ENCODE data around the gene POLR1H.

The POLR1H gene

DNA sequence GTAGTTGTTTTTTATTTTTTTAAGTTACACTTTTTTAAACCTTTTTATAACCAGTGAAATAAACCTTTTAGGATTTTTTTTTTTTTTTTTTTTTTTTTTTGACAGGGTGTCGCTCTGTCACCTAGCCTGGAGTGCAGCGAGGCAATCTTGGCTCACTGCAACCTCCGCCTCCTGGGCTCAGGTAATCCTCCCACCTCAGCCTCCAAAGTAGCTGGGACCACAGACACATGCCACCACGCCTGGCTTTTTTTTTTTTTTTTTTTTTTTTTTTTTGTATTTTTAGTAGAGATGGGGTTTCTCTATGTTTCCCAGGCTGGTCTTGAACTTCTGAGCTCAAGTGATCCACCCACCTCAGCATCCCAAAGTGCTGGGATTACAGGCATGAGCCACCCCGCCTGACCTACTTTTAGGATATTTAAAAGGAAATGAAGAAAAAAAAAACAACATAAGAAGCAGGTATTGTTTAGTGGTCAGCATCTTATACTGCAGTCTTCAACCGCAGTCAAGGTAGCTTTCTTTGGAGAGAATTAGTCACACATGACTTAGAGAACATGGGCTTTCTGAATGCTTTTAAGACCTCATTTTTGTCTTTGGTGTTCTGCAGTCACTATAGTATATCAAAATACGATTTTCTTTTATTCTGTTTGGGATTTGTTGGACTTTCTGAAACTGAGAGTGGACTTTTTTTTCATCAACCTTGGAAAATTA lies 1.6 kb downstream of the POLR1H start:
- no peak for DNase-seq

DNA sequence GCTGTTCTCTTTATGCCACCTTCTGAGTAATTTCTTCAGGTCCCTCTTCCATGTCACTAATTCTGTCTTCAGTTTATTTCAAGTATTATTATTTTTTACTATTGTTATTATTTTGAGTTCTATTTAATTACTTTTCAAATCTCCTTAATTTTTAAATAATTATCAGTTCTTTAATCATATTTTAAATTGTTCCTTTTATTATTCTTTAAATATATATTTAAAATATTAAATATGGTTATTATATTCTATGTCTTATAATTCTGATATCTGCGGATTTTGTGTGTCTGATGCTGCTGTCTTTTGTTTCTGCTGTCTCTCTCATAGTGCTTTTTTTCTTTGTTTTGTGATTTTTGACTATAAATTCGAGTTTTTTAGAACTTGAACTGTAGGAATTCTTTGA lies 2.2 kb downstream of the POLR1H start:
- no peak for DNase-seq

- DNase-seq: no peak
Measured at GRCh38 chr6:30066082-30066481, 5.0 kb downstream of the POLR1H start.

DNA sequence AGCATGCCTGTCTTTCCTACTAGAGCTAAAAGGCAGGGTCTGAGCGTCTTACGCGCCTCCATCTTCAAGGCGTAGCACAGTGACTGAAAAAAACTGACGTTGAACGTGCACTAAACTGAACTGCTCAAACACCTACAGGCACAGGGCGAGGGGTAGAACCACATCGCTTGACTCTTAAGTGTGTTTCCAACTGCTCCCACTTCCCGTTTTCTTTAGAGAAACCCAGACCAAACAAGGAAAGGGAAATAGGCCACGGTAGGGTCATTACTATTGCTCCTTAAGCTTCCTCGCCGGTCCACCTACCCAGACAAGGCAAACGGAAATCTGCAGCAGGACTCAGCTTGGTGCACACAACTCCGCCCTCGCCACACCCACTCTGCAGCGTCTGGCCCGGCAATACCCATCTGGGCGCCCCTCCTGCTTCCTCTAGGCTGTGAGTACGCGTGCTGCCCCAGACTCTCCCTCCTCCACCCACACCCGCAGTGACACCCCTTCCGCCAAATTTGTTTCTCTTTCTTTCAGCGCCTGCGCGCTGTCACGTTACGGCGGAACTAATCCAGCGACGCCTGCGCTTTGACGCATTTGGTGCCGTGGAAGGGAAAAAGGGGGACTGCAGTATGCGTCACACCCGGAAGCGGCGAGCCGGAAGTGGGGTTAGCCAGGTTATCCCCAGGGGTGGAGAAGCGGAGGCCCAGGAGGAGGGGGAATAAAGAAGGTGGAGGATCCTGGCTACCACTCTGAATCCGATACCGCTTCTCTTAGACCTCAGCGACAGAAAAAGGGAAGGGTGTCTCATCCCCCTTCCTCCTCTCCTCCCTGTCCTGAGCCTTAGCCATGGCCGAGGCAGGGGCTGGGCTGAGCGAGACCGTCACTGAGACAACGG lies 5.8 kb downstream of the POLR1H start, which contains the start of gene PPP1R11:
TSS of gene PPP1R11 (plus strand) at position 622 of the 883 bp plus-strand sequence. CDS start at position 835, 213 bp downstream.
- peak; percentile 99 for DNase-seq

- DNase-seq: no peak
Measured at GRCh38 chr6:30067460-30068139, 6.5 kb downstream of the POLR1H start.

GRCh38 chr6:30071081-30071818 lies 10.2 kb downstream of the POLR1H start:
- DNase-seq: no peak

- no peak for DNase-seq
Measured at GRCh38 chr6:30071858-30072257, 10.8 kb downstream of the POLR1H start.

- no peak for DNase-seq
Measured at GRCh38 chr6:30073489-30074235, 12.6 kb downstream of the POLR1H start.

GRCh38 chr6:30074331-30075093 lies 13.4 kb downstream of the POLR1H start:
- no peak for DNase-seq

- DNase-seq: no peak
Measured at GRCh38 chr6:30075094-30075789, 14.2 kb downstream of the POLR1H start, which contains the start of gene RNF39. Gene RNF39 (minus strand): TSS chr6:30075769. CDS start chr6:30075585, 184 bp downstream.

GRCh38 chr6:30075790-30076732 lies 15.0 kb downstream of the POLR1H start:
- DNase-seq: no peak

- no peak for DNase-seq
Measured at GRCh38 chr6:30077218-30077617, 16.2 kb downstream of the POLR1H start.

- no peak for DNase-seq
Measured at GRCh38 chr6:30087876-30088275, 26.8 kb downstream of the POLR1H start.

- no peak for DNase-seq
Measured at GRCh38 chr6:30091577-30092381, 30.7 kb downstream of the POLR1H start.

- no peak for DNase-seq
Measured at GRCh38 chr6:30092852-30093543, 31.9 kb downstream of the POLR1H start.

GRCh38 chr6:30093951-30094661 lies 33.0 kb downstream of the POLR1H start:
- DNase-seq: no peak

DNA sequence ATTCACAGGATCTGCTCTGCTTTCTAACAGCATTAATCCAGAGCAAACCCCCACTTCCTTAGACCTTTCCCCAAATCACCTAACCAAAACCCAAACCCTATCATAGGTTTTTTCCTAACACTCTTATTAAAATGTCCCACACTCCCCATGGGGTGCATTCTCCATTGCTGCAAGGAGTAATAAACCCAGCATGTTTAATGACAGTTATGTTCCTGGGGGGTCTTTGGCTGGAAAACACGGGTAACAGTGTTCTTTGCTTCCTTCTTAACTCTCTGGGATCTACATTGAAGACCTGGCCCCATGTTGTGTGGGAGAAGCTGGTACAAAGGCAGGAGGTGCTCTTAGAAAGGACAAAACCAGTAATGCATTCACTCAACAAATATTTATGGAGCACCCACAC lies 35.8 kb downstream of the POLR1H start:
- no peak for DNase-seq

All from DMS 273 treated with DMSO at 0.1 percent for 48 hours (cell line).